Endodermal cell (in vitro differentiated cells): ENCODE data around the gene MACROD2. TPM values are rescaled to one million over a fixed set of nuclear protein-coding genes. Genes with fewer than 3 reads are reported as not detected.

Source experiments
- DNase-seq: peaks from one replicate; pipeline ENCODE4 v3.0.0-alpha.2; 2017
- H3K27ac ChIP-seq: 2 replicates; pipeline ENCODE4 v1.5.1; 2013; ENCODE audit warnings: mild to moderate bottlenecking, low read depth, low read length, moderate library complexity
- H3K27me3 ChIP-seq: 2 replicates; pipeline ENCODE4 v1.6.1; 2013; ENCODE audit warnings: mild to moderate bottlenecking, low read length, moderate library complexity; ENCODE audit not compliant: insufficient read depth, control insufficient read depth, poor library complexity, severe bottlenecking
- H3K36me3 ChIP-seq: 2 replicates; pipeline ENCODE4 v1.7.0; 2013; ENCODE audit warnings: mild to moderate bottlenecking, low read length, moderate library complexity; ENCODE audit not compliant: control insufficient read depth, insufficient read depth
- H3K4me1 ChIP-seq: one replicate; pipeline ENCODE4 v1.7.0; 2013; ENCODE audit warnings: low read length; ENCODE audit not compliant: control insufficient read depth, insufficient read depth
- H3K4me3 ChIP-seq: 2 replicates; pipeline ENCODE4 v1.5.1; 2013; ENCODE audit warnings: mild to moderate bottlenecking, low read length, moderate library complexity
- H3K9ac ChIP-seq: 2 replicates; pipeline ENCODE4 v1.6.1; 2013; ENCODE audit warnings: mild to moderate bottlenecking, low read length, moderate library complexity; ENCODE audit not compliant: poor library complexity, severe bottlenecking; ENCODE audit errors: extremely low read depth
- H3K9me3 ChIP-seq: 2 replicates; pipeline ENCODE4 v1.6.1; 2013; ENCODE audit warnings: mild to moderate bottlenecking, low read length, moderate library complexity; ENCODE audit not compliant: control insufficient read depth
- H3K27ac Mint-ChIP-seq: 2 replicates; pipeline ENCODE4 v1.8.0; 2020; ENCODE audit warnings: mixed read lengths
- H3K27me3 Mint-ChIP-seq: 2 replicates; pipeline ENCODE4 v1.8.0; 2021; ENCODE audit warnings: mild to moderate bottlenecking, mixed read lengths; ENCODE audit not compliant: insufficient read depth
- H3K36me3 Mint-ChIP-seq: 2 replicates; pipeline ENCODE4 v1.8.0; 2020; ENCODE audit warnings: low read depth, mixed read lengths
- H3K4me1 Mint-ChIP-seq: 2 replicates; pipeline ENCODE4 v1.8.0; 2020; ENCODE audit warnings: mixed read lengths
- H3K4me3 Mint-ChIP-seq: 2 replicates; pipeline ENCODE4 v1.8.0; 2020; ENCODE audit warnings: mild to moderate bottlenecking, moderate library complexity, mixed read lengths
- H3K9me3 Mint-ChIP-seq: 2 replicates; pipeline ENCODE4 v1.8.0; 2020; ENCODE audit warnings: mild to moderate bottlenecking, mixed read lengths
- WGBS, 2 experiments: methylation state at CpG; one replicate each; pipeline versions ENCODE4 v1.1.5 to v1.1.7; 2013; ENCODE audit warnings: missing lambda C conversion rate in 2 of 2, mixed read lengths in 1 of 2; ENCODE audit not compliant: insufficient coverage in 1 of 2, insufficient read length in 1 of 2; 5-methylcytosine and 5-hydroxymethylcytosine counted together
- total RNA-seq, 2 donors: library from RNA; stranded (reverse); fragmentation: NEBNext Ultra II Directional in 1 of 2; extraction: Animal tissue kit (Norgen Biotek cat#: 25700) in 1 of 2; gene quantifications; 2 replicates in 1 of 2; 3 replicates in 1 of 2; pipeline ENCODE4 v1.2.1, GENCODE V29; 2021
- TF ChIP-seq, protein P1 (sequence below): fragments of 200-600 bp; sonication (generic); conservative IDR thresholded peaks from 2 replicates; pipeline ENCODE4 v1.5.0; 2021; ENCODE audit warnings: antibody characterized with exemption, mild to moderate bottlenecking

The MACROD2 gene
- total RNA-seq, 2 donors from 2014 or later: 2.3 to 4.8 TPM

DNA sequence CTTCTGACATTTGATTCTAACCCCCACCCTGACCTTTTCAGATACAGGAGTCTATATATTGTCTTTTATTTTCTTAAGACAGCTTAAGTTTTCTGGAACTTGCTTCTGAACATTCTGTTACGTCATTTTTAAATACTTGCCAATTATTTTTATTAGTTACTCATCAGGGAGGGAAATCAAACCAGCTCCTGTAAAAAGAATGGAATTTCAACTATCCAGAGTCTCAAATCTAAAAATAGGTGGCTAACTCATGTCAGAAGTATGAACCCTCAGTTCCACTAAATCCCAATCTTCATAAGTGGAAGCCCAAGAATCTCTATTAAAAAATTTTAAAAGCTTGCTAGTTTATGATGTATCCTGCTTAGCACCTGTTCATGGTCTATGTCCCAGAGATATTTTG is 1677.9 kb downstream of the MACROD2 start:
- Mint-ChIP-seq H3K4me3 (no peak overlapping the region), H3K36me3 (no peaks in the 10 kb centered on the region), H3K4me1 (no peaks in the 10 kb centered on the region), H3K27ac (no peak overlapping the region), H3K9me3 (no peaks in the 10 kb centered on the region), H3K27me3 (no peaks in the 10 kb centered on the region)
- DNase-seq: no peak
- H3K9ac ChIP-seq: no peak overlapping the region
- H3K4me1 ChIP-seq: no peaks in the 10 kb centered on the region
- no peak overlapping the region for H3K27ac ChIP-seq
- 90% methylated on average over 1 of the region's 1 CpG; no CpG with 5 or more reads in 1 of the 2 experiments for WGBS, 2 experiments
- H3K4me3 ChIP-seq: no peak overlapping the region
- no peaks in the 10 kb centered on the region for H3K27me3 ChIP-seq
- no peaks in the 10 kb centered on the region for H3K36me3 ChIP-seq
- H3K9me3 ChIP-seq: no peaks in the 10 kb centered on the region
- TF ChIP-seq, protein P1, sequence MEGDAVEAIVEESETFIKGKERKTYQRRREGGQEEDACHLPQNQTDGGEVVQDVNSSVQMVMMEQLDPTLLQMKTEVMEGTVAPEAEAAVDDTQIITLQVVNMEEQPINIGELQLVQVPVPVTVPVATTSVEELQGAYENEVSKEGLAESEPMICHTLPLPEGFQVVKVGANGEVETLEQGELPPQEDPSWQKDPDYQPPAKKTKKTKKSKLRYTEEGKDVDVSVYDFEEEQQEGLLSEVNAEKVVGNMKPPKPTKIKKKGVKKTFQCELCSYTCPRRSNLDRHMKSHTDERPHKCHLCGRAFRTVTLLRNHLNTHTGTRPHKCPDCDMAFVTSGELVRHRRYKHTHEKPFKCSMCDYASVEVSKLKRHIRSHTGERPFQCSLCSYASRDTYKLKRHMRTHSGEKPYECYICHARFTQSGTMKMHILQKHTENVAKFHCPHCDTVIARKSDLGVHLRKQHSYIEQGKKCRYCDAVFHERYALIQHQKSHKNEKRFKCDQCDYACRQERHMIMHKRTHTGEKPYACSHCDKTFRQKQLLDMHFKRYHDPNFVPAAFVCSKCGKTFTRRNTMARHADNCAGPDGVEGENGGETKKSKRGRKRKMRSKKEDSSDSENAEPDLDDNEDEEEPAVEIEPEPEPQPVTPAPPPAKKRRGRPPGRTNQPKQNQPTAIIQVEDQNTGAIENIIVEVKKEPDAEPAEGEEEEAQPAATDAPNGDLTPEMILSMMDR: no peak

DNA sequence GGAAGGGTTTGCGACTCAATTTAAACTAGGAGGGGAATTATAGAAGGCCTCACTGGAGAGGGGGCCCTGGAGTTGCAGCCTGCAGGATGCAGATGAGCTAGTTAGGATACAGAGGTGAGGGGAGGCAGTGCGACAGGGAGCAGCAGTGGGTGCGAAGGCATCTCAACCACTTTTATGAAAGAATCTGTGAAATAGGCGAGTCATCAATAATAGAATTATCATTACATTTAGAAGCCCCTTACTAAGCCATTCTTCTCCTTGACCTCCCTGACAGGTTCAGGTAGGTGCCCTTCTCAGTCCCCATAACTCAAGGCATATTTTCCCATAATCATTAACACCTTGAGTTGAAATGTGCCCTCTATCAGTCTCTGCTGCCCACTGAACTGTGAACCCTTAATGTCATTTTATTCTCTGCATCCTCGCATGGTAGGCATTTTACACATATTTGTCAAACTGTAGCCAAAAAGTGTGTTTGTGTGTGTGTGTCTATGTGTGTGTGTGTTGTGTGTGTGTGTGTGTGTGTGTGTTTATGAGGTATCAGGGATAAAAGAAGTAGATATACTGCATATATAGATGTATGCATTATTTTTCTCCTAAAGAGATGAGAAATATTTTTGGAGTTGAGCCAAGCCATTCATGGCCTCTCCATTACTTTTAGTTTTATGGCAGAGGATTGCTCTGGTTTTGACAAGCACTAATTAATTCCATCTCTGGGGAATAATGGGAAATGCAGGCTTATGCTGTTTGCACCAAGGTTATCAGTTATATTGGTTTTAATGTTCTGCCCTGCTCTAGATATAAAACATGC is 1679.1 kb downstream of the MACROD2 start:
- DNase-seq: no peak
- Histone ChIP-seq H3K27ac (no peak overlapping the region), H3K27me3 (no peaks in the 10 kb centered on the region), H3K4me3 (no peak overlapping the region), H3K9me3 (no peaks in the 10 kb centered on the region), H3K36me3 (no peaks in the 10 kb centered on the region), H3K4me1 (no peaks in the 10 kb centered on the region), H3K9ac (no peak overlapping the region)
- no peaks in the 10 kb centered on the region for H3K4me1 Mint-ChIP-seq
- no peak overlapping the region for H3K4me3 Mint-ChIP-seq
- H3K27ac Mint-ChIP-seq: no peak overlapping the region
- H3K27me3 Mint-ChIP-seq: no peaks in the 10 kb centered on the region
- H3K9me3 Mint-ChIP-seq: no peaks in the 10 kb centered on the region
- WGBS, 2 experiments: 90 to 96% methylated on average over 2 to 5 of the region's 5 CpGs
- TF ChIP-seq, protein P1: no peak
- H3K36me3 Mint-ChIP-seq: no peaks in the 10 kb centered on the region

DNA sequence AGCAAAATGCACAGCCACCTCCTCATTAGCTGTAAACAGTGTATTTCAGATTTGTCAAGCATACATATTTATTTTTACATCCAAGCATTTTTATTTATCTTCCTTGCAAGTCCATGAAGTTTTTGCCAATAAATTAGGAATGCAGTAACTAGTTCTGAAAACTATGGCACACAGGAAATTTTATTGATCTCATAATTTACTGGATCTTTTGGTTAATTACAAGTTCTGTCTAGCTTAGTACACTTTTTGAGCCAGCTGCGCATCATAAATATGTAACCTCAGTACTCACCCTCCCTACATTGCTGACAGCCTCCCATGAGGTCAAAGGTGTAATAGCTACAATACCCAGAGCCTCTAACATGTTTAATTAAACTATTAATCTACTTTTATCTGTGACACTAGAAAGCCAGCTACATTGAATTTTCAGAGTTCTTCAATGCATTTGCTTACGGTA is 1679.8 kb downstream of the MACROD2 start:
- no peak overlapping the region for H3K27ac ChIP-seq
- no peak overlapping the region for H3K9ac ChIP-seq
- 100% methylated on average over 2 of the region's 2 CpGs for WGBS, 2 experiments
- H3K27me3 ChIP-seq: no peaks in the 10 kb centered on the region
- H3K9me3 Mint-ChIP-seq: no peaks in the 10 kb centered on the region
- no peaks in the 10 kb centered on the region for H3K9me3 ChIP-seq
- H3K4me3 Mint-ChIP-seq: no peak overlapping the region
- peaks cover 2% of the 10 kb centered on the region for H3K4me1 Mint-ChIP-seq
- H3K27me3 Mint-ChIP-seq: no peaks in the 10 kb centered on the region
- no peak overlapping the region for H3K4me3 ChIP-seq
- H3K36me3 ChIP-seq: no peaks in the 10 kb centered on the region
- DNase-seq: no peak
- H3K4me1 ChIP-seq: peaks cover 2% of the 10 kb centered on the region
- TF ChIP-seq, protein P1: no peak
- no peaks in the 10 kb centered on the region for H3K36me3 Mint-ChIP-seq
- H3K27ac Mint-ChIP-seq: no peak overlapping the region
